Pons (tissue), 1 donor: ENCODE results near the gene PMM2.
"Not testable (repeated sequence)": the region's sequence is repeated elsewhere in the genome, so short reads cannot be mapped to it uniquely, and the experiment has no call there.

Source experiments
- DNase-seq: peaks from one replicate; pipeline ENCODE4 v3.0.0-alpha.2; 2016; ENCODE audit warnings: low spot score

The PMM2 gene

GRCh38 chr16:8797364-8798173 lies at the start of gene PMM2, which contains the start of gene TMEM186:
Gene PMM2 (plus strand): TSS chr16:8797839. CDS start chr16:8797883, 44 bp downstream.
Gene TMEM186 (minus strand): TSS chr16:8797639. CDS start chr16:8797614, 25 bp downstream.
- DNase-seq = peak; percentile 97

DNA sequence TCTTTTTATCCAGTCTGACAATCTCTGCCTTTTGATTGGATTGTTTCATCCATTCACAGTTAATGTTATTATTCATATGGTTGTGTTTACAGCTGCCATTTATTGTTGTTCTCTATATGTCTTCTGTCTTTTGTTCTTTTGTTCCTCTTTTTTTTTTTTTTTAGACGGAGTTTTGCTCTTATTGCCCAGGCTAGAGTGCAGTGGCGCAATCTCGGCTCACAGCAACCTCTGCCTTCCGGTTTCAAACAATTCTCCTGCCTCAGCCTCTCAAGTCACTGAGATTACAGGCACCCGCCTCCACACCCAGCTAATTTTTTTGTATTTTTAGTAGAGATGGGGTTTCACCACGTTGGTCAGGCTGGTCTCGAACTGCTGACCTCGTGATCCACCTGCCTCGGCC lies 48.7 kb upstream of the PMM2 start:
- not testable (repeated sequence) for DNase-seq

DNA sequence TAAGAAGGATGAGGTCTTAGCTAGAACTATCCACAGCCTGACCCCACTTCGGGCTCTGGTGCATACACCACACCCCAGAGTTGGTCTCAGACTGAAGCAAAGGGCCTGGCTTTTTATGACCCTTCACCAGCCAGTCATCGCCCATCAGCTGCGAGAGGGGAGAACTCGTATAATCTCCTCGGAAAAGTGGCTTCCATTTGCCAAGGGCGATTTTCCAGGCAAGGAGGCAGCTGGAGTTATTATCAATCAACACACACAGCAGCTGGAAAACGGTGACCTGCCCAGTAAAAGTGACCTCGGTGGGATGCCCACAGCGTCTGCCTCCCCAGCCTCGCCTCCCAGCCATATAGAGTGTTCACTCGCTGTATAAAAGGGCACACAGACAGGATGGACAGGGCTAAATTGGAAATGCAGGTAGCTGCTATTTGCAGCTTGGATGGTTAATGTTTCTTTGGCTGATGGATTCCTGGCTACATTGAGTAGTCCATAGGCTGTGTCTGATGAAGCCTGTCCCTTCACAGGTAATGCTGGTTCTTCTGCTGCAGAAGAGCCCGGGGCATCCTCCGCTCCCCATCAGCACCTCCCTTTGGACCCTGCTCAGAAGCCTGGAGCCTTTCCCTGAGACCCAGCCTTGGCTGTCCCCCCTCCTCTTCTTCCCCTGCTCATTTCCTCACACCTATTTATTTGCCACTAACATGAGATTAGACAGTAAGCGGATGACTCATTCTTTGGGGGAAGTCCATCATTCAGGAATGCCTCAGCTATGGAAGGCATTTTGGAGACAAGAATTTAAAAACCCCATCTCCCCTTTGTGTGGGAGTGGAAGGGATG lies 45.9 kb upstream of the PMM2 start:
- no peak for DNase-seq

GRCh38 chr16:8752706-8753105 lies 44.9 kb upstream of the PMM2 start:
- DNase-seq = no peak

DNA sequence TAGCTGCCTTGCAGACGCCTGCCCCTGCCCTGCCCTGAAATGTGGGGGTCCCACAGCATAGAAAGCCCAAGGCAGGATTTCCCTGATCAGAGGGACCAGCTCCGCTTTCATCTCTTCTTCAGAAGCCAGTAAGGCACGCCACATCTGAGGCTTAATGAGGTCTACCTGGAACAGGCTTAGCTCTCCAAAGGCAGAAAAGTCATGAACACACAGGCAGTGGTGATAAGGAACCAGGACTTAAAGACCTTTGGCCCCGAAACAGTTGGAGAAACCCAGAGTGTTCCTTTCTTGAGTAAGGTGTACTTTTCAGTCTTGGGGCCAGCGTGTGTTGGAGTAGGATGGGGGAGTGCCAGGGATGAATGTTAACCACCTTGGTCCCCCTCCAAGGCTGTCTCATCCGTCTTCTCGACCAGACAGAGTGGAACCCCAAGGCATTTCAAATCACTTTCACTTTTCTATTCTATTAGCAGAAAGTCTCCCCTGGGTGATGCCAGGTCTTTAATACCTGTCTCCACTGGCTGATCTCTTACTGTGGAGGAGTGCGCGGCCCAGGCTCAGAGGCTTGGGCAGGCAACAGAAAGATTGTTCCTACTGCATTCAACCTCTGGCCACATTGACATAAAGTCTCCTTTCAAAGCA lies 44.1 kb upstream of the PMM2 start:
- no peak for DNase-seq

- no peak for DNase-seq
These were observed 40.9 kb upstream of the PMM2 start for GRCh38 chr16:8756755-8757154.

DNA sequence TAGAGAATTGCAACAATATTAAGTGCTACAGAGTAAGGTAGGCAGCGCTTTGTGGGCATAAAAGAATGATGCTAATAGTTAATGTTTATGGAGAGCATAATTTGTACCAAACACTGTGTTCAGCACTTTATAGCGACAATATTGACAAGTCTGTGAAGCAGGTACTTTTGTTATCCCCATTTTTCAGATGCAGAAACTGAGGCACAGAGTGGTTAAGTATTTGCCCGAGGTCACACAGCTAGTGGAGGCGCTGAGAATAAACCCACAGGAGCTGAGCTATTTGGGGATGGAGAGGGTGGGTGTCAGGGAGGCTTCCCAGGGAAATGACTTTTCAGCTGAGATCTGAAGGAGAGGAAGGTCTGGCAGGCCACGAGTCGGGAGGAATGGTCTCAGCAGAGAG lies 39.6 kb upstream of the PMM2 start:
- DNase-seq = no peak

DNA sequence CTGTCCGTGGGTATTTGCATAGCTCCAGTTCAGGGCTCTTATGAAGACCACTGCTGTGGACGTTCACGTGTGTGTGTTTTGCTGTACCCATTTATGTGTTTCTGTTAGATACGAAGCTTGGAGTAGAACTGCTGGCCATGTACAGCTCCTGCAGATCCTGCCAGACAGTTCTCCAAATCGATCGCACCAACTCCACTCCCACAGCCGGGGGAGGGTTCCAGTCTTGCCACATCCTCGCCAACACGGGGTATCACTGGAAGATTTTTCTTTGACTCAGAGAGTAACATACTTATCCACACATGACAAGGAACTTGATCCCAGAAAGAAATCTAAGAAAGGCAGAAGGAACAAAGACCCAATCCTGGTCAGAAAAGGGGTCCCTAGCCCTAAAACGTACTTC lies 37.6 kb upstream of the PMM2 start:
- DNase-seq = no peak

DNA sequence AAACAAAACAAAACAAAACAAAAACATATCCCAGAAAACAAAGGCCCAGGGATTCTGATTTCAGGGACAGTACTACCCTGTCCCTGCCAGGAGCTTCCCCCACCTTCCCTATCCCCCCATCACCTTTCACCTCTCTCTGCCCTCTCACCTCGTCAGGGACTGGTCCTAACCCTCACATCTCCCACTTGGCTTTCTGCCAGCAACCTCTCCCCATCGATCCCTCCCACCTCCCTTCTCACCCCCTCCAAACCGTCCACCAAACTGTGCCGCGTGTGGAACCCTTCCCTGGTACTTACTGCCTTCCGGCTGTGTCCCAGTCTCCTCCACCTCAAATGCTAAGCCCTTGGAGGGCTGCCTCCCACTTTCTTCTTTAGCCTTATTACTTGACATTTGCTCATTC lies 36.6 kb upstream of the PMM2 start:
- DNase-seq = no peak

GRCh38 chr16:8762254-8762653 lies 35.4 kb upstream of the PMM2 start:
- DNase-seq = no peak

DNA sequence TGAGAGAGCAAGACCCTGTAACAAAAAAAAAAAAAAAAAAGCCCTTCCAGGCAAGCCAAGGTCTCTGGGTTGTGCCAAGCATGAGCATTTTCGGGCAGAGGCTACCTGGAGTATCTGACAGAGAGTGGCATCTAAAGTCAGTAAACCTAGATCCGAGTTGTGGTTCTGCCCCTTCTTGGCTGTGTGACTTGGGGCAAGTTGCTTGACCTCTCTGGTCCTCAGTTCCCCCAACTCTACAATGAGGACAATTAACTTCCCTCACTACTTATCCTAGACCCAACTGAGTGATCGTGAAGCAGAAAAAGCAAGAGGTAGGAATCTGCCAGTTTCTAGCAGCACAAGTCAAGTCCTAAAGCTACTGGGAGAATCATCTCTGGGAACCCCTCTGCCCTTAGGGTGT lies 34.6 kb upstream of the PMM2 start:
- no peak for DNase-seq

DNA sequence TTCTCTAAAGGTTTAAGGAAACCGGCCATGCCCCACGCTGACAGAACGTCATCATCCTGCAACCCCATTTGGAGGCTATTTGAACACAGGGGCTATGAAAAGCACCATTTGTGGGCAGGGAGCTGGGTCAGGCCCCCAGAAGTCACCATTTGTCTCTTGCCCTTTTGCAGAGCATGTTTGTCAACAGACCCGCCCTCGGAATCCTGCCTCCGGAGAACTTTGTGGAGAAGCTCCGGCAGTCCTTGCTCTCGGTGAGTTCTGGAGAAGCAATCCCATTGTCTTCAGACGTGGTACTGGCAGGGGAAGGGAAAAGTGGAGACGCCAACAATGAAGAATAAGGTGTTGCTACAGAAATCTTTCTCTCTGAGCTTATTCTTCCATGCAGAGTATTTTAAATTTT lies 33.7 kb upstream of the PMM2 start:
- no peak for DNase-seq

DNA sequence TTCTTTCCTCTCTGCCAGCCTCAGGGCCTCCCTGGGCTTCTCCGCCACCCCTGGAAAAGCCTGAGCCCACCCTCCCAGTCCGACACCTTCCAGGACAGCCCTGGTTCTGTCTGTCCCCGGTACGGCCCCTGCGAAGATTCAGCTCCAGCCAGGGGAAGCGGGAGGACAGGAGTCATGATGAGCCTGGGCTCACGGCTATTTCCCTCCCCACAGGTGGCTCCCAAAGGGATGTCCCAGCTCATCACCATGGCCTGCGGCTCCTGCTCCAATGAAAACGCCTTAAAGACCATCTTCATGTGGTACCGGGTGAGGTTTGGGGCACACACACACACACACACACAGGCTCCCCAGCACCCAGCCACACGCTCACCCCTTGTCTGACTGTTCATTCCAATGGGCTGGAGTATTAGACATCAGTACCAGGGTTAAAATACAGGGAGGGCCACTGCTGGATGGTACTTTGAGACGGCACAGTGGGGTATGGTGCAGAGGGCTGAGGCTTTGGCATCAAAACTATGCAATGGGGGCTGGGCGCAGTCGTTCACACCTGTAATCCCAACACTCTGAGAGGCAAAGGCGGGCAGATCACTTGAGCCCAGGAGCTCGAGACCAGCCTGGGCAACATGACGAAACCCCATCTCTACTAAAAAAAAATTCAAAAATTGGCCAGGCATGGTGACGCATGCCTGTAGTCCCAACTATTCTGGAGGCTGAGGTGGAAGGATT lies 33.0 kb upstream of the PMM2 start:
- DNase-seq = no peak

GRCh38 chr16:8767176-8767575 lies 30.5 kb upstream of the PMM2 start:
- DNase-seq = no peak

DNA sequence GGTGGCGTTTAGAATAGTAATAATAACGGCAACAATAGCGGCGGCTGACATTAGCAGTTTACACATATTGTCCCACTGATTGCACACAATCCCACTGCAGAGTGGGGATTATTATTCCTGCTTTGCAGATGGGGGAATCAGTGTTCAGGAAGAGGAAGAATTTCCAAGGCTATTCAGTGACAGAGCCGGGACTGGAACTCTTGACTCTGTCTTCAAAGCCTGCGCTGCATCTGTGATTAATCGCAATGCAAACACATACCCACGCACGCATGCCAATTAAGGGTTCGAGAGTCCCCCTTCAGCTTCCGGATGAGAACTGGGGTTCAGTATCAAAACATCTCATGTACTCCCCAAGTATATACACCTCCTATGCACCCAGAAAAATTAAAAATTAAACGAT lies 29.4 kb upstream of the PMM2 start:
- no peak for DNase-seq

GRCh38 chr16:8768692-8769091 lies 28.9 kb upstream of the PMM2 start:
- DNase-seq = no peak

- no peak for DNase-seq
These were observed 24.1 kb upstream of the PMM2 start for GRCh38 chr16:8773537-8773936.

- DNase-seq = no peak
These were observed 23.4 kb upstream of the PMM2 start for GRCh38 chr16:8774208-8774607.

DNA sequence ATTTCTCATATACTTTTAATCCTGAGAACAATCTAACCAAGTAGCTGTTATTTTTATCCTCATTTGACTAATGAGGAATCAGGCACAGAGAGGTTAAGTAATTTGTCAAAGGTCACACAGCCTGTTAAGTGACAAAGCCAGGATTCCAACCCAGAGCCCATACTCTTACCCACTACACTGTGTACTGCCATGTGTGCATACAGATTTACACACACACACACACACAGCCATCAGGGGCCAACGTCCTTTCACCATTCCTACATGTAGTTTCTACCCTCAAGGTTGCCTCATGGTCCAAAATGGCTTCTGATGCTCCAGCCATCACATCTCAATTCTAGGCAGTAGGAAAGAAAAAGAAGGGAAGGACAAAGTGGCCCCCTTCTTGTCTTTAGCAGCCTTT lies 22.3 kb upstream of the PMM2 start:
- DNase-seq = no peak

DNA sequence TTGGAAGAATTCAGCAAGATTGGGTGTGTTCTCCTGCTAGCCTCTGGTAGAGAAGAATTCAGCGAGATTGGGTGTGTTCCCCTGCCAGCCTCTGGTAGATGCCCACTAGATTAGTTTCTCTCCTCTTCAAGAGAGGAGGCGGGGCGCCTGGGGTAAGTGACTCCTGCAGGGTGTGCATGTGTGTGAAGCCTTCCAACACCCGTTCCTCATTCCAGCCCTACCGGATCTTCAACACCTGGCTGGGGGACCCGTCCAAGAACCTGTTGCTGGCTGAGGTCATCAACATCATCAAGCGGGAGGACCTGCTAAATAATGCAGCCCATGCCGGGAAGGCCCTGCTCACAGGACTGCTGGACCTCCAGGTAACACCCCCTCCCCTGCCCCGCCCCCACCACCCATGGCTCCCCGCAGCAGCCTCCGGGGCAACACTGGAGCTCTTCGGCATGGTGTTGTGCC lies 21.5 kb upstream of the PMM2 start:
- no peak for DNase-seq

DNA sequence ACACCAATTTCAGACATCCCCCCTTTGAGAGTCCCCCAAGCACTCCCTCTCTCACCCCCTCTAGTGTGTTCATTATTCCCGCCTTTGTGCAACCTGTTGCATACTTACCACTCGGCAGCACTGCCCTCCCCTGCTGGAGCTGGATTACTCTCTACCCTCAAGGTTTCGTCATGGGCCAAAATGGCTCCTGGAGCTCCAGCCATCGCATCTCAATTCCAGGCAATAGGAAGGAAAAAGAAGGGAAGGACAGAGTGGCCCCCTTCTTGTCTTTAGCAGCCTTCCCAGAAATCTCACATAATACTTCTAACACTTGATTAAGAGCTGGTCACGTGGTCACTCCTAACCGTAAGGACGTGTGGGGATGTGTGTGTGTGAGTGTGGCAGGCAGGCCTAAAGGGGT lies 20.4 kb upstream of the PMM2 start:
- DNase-seq = no peak

GRCh38 chr16:8781797-8782196 lies 15.8 kb upstream of the PMM2 start:
- DNase-seq = no peak
